H1 (cell line): ENCODE measurements around the gene MCFD2.

Experiments used
- ZNF274 ChIP-seq: IDR thresholded peaks from 2 replicates; pipeline ENCODE4 v1.7.0; 2012; ENCODE audit warnings: low read length, borderline replicate concordance; ENCODE audit errors: extremely low read depth
- TF ChIP-seq, protein P1 (sequence below), 3 experiments: IDR thresholded peaks; 1 replicate in 2 of 3; 2 replicates in 1 of 3; pipeline versions ENCODE4 v1.5.1 to v1.6.1; 2011; ENCODE audit warnings: low read length in 3 of 3, mild to moderate bottlenecking in 3 of 3, inconsistent platforms in 2 of 3, low read depth in 1 of 3, moderate library complexity in 1 of 3; ENCODE audit not compliant: insufficient read depth in 1 of 3; ENCODE audit errors: control extremely low read depth in 1 of 3

DNA sequence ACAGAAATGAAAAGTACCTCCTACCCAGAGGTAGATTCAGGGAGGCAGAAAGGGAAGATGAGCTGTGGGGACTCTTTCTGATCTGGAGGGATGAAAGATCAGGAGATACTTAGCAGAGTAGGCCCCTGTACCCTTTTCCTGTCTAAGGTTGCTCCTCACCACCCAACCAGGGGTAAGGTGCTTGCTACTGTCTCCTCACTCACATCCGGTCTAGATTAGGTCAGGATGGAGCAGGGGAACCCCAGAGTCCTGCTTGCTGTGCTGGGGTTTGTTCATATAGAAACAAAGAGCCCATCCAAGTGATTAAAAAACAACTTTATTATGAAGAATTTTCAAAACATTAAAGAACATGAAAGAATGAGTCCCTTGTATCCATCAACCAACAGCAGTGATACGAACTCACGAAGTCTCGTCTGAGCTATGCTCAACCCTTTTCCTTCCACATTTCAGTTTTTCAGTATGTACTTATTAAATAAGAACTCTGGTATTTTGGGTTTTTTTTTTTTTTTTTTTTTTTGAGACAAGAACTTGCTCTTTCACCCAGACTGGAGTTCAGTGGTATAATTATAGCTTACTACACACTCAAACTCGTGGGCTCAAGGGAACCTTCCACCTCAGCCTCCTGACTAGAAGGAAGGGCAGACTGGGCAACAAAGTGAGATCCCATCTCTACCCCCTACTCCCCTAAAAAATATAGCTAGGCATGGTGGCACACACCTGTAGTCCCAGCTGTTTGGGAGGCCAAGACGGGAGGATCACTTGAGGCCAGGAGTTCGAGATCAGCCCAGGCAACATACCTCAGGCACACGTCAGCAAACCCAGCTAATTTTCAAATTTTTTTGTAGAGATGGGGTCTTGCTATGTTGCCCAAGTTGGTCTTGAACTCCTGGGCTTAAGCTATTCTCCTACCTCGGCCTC lies 28.5 kb upstream of the MCFD2 start:
- TF ChIP-seq ZNF274 = no peak
- TF ChIP-seq, protein P1, sequence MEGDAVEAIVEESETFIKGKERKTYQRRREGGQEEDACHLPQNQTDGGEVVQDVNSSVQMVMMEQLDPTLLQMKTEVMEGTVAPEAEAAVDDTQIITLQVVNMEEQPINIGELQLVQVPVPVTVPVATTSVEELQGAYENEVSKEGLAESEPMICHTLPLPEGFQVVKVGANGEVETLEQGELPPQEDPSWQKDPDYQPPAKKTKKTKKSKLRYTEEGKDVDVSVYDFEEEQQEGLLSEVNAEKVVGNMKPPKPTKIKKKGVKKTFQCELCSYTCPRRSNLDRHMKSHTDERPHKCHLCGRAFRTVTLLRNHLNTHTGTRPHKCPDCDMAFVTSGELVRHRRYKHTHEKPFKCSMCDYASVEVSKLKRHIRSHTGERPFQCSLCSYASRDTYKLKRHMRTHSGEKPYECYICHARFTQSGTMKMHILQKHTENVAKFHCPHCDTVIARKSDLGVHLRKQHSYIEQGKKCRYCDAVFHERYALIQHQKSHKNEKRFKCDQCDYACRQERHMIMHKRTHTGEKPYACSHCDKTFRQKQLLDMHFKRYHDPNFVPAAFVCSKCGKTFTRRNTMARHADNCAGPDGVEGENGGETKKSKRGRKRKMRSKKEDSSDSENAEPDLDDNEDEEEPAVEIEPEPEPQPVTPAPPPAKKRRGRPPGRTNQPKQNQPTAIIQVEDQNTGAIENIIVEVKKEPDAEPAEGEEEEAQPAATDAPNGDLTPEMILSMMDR (IDR thresholded peaks at IDR 0.05; ENCODE audit: control extremely low read depth in 1 of 3, insufficient read depth in 1 of 3, low read depth in 1 of 3, low read length in 3 of 3) = no peak
